Panc1 (cell line): ENCODE results near the gene DHRS13.

ENCODE experiments used
- CTCF ChIP-seq: fragments of 450-650 bp; IDR thresholded peaks from 2 replicates; pipeline ENCODE4 v1.5.1; 2017; ENCODE audit warnings: mild to moderate bottlenecking
- POLR2AphosphoS5 ChIP-seq: IDR thresholded peaks from 2 replicates; pipeline ENCODE4 v1.6.1; 2012; ENCODE audit warnings: mild to moderate bottlenecking, low read depth, low read length, moderate library complexity
- SIN3A ChIP-seq: IDR thresholded peaks from 2 replicates; pipeline ENCODE4 v1.6.1; 2012; ENCODE audit warnings: low read depth, mild to moderate bottlenecking, low read length, moderate library complexity, borderline replicate concordance; ENCODE audit not compliant: insufficient read depth

- TF ChIP-seq CTCF: no peak
- no peak for TF ChIP-seq POLR2AphosphoS5
- TF ChIP-seq SIN3A: no peak
These were observed 47.6 kb downstream of the DHRS13 start for GRCh38 chr17:28855336-28855679.
